ENCODE results near the gene MAX.

- TF ChIP-seq POLR2A (IDR thresholded peaks at IDR 0.05) (no peak), CTCF (IDR thresholded peaks at IDR 0.05) (no peak), POLR2AphosphoS5 (IDR thresholded peaks at IDR 0.05) (no peak)
These were observed 69.1 kb downstream of the MAX start for GRCh38 chr14:65033181-65033580.
